ENCODE results near the gene ELMO2. TPM values are rescaled to one million over a fixed set of nuclear protein-coding genes. Genes with fewer than 3 reads are reported as not detected.

The ELMO2 gene
- total RNA-seq, 2 donors from 2014 or later: 35.0 to 37.6 TPM

DNA sequence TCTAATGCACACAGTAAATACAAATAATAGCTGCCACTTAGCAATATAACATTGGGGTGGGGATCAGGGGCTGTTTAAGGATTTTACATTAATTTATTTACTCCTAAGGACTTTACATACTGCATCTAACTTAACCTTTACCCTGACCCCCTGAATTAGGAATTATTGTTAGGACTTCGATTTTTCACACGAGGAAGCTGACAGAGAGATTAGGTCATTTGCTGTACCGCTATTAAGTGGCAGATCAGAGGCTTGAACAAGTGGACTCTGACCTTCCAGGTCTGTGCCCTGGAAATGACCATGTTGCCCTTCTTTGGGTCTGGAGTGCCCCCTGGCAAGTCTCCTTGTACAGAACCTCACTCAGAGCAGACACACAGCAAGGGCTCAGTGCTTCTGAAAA lies 5.2 kb upstream of the ELMO2 start:
- DNase-seq: no peak
- intact Hi-C loops (cut with DNase I): no loop called here
- H3K27ac ChIP-seq: no peak overlapping the region
- 47 to 48% methylated on average over 3 of the region's 3 CpGs for WGBS, 2 donors
- H3K9me3 ChIP-seq: no peaks in the 10 kb centered on the region
- H3K4me3 ChIP-seq: no peak overlapping the region
- ATAC-seq: no peak
- no peaks in the 10 kb centered on the region for H3K36me3 ChIP-seq (replicated peaks in 1 of 2; ENCODE audit: insufficient read depth in 1 of 2, low read depth in 2 of 2)
- TF ChIP-seq, protein P1, sequence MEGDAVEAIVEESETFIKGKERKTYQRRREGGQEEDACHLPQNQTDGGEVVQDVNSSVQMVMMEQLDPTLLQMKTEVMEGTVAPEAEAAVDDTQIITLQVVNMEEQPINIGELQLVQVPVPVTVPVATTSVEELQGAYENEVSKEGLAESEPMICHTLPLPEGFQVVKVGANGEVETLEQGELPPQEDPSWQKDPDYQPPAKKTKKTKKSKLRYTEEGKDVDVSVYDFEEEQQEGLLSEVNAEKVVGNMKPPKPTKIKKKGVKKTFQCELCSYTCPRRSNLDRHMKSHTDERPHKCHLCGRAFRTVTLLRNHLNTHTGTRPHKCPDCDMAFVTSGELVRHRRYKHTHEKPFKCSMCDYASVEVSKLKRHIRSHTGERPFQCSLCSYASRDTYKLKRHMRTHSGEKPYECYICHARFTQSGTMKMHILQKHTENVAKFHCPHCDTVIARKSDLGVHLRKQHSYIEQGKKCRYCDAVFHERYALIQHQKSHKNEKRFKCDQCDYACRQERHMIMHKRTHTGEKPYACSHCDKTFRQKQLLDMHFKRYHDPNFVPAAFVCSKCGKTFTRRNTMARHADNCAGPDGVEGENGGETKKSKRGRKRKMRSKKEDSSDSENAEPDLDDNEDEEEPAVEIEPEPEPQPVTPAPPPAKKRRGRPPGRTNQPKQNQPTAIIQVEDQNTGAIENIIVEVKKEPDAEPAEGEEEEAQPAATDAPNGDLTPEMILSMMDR (IDR thresholded peaks at IDR 0.05): no peak
- TF ChIP-seq POLR2A (IDR thresholded peaks at IDR 0.05): no peak
- H3K4me1 ChIP-seq: peaks cover 21% of the 10 kb centered on the region
- H3K27me3 ChIP-seq: no peaks in the 10 kb centered on the region

DNA sequence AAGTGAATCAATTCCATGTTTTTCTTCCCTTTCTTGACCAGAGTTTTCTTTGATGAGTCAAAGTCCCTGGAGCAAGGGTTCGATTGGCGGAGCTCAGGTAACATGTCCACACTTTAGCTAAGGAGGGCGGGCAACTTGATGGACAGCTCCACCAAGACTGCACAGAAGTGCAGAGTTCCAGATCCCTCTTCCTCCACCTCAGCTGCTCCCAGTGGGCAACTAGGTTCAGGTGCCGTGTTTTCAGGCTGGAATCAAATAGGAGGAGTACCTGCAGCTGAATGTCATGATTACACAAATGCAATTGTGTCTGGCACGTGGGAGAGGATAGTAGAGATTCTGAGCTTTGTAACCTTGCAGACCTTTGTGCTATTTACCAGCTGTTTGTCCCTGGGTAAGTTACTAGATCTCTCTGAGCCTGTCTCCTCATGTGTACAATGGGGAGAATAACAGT lies 1.9 kb upstream of the ELMO2 start:
- Histone ChIP-seq H3K4me1 (peaks cover 43% of the 10 kb centered on the region), H3K27ac (peak overlapping the region; percentile 88 to 95 (median 91)), H3K27me3 (no peaks in the 10 kb centered on the region), H3K36me3 (replicated peaks in 1 of 2; ENCODE audit: insufficient read depth in 1 of 2, low read depth in 2 of 2) (no peaks in the 10 kb centered on the region), H3K4me3 (no peak overlapping the region), H3K9me3 (no peaks in the 10 kb centered on the region)
- WGBS, 2 donors: 64 to 69% methylated on average over 5 of the region's 5 CpGs
- DNase-seq (no peak), ATAC-seq (no peak)
- TF ChIP-seq POLR2A (IDR thresholded peaks at IDR 0.05): no peak
- TF ChIP-seq, protein P1 (IDR thresholded peaks at IDR 0.05): no peak
- intact Hi-C loops (cut with DNase I): no loop called here

DNA sequence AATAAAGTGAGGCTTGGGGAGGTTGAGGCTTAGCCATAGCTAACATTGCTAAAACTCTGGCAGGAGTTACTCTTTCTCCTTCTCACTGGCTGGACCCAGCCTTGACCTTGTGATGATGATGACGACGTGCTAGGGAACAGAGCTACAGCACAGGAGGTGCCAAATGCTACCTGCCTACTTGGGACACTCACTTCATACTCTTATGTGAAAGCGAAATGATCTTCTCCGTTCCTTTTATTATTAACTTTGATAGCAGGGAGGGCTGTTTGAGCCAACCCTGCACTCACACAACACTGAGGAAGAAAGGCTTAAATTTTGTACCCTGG lies 1.2 kb upstream of the ELMO2 start:
- no peaks in the 10 kb centered on the region for H3K36me3 ChIP-seq (replicated peaks in 1 of 2; ENCODE audit: insufficient read depth in 1 of 2, low read depth in 2 of 2)
- intact Hi-C loops (cut with DNase I): no loop called here
- H3K27ac ChIP-seq: peak overlapping the region; percentile 88 to 95 (median 91)
- H3K4me1 ChIP-seq: peaks cover 50% of the 10 kb centered on the region
- 18 to 26% methylated on average over 4 of the region's 4 CpGs for WGBS, 2 donors
- DNase-seq: peak; percentile 35 to 67 (median 61)
- TF ChIP-seq, protein P1 (IDR thresholded peaks at IDR 0.05): no peak
- no peak for TF ChIP-seq POLR2A (IDR thresholded peaks at IDR 0.05)
- no peaks in the 10 kb centered on the region for H3K9me3 ChIP-seq
- H3K27me3 ChIP-seq: no peaks in the 10 kb centered on the region
- no peak overlapping the region for H3K4me3 ChIP-seq
- no peak for ATAC-seq

DNA sequence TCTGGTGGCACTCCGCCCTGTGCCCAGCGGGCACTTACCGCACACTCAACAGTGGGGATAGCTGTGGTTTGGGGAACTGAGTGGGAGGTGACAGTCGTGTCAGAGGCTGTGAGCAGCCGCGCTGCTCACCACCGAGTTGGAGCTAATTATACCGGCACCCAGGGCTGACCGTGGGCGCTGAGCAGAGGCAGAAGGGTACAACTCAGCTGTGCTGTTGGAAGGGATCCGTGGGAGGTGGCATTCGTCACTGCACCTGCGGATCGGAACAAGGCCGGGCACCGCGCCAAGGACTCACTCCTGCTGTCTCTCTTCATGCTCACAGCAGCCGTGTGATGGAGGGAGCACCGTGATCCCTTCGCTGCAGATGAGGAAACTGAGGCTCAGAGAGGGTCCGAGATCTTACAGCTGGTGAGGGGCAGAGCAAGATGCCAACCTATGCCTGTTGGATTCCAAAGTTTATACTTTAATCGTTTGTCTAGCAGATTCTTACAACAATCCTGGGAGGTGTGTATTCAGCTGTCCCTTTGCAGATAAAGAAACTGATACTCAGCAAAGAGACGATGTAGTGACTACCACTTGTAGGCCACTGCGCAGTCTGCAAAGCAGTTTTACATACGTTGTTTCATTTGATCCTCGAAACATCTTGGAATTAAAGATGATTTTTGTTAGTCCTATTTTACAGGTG lies 713 bp upstream of the ELMO2 start:
- 6 to 10% methylated on average over 22 to 26 of the region's 26 CpGs for WGBS, 2 donors
- TF ChIP-seq, protein P1 (IDR thresholded peaks at IDR 0.05): no peak
- TF ChIP-seq POLR2A (IDR thresholded peaks at IDR 0.05): peak; percentile 40 to 69 (median 66)
- peak; percentile 63 for ATAC-seq
- Histone ChIP-seq H3K36me3 (replicated peaks in 1 of 2; ENCODE audit: insufficient read depth in 1 of 2, low read depth in 2 of 2) (no peaks in the 10 kb centered on the region), H3K27ac (peak overlapping the region; percentile 88 to 95 (median 91)), H3K27me3 (no peaks in the 10 kb centered on the region), H3K9me3 (no peaks in the 10 kb centered on the region), H3K4me3 (peak overlapping the region in 1 of 2 donors; percentile 75), H3K4me1 (peaks cover 55% of the 10 kb centered on the region)
- peak; percentile 93 to 98 (median 96) for DNase-seq
- intact Hi-C loops (cut with DNase I): no loop called here

GRCh38 chr20:46402331-46402811 lies 4.0 kb downstream of the ELMO2 start:
- DNase-seq: peak in 1 of 4 donors; percentile 13
- peak overlapping the region; percentile 42 to 94 (median 65) for H3K27ac ChIP-seq
- no peaks in the 10 kb centered on the region for H3K36me3 ChIP-seq (replicated peaks in 1 of 2; ENCODE audit: insufficient read depth in 1 of 2, low read depth in 2 of 2)
- intact Hi-C loops (cut with DNase I): no loop called here
- H3K9me3 ChIP-seq: no peaks in the 10 kb centered on the region
- WGBS, 2 donors: 10 to 20% methylated on average over 2 of the region's 2 CpGs
- H3K4me3 ChIP-seq: no peak overlapping the region
- no peaks in the 10 kb centered on the region for H3K27me3 ChIP-seq
- TF ChIP-seq, protein P1 (IDR thresholded peaks at IDR 0.05): no peak
- TF ChIP-seq POLR2A (IDR thresholded peaks at IDR 0.05): no peak
- ATAC-seq: no peak
- H3K4me1 ChIP-seq: peaks cover 72% of the 10 kb centered on the region
